ENCODE results near the gene SSH2. TPM values are rescaled to one million over a fixed set of nuclear protein-coding genes. Genes with fewer than 3 reads are reported as not detected.
A peak's percentile ranks its signal among the peaks of the same experiment; 100 is the strongest.

Gene SSH2
- total and polyA plus RNA-seq, 2 of the 13 experiments (the other 11 are each of a cell fraction or from before 2014, with no cell fraction given): 6.0 to 6.4 TPM

GRCh38 chr17:29591737-29592608, 338.1 kb downstream of the SSH2 start (continued):
- peak; percentile 80; the same call in 1 of the 2 replicates for TF ChIP-seq ZNF513 (CRISPR knock-in tag; conservative IDR thresholded peaks at IDR 0.05)
- TF ChIP-seq ZNF550 (CRISPR knock-in tag; IDR thresholded peaks at IDR 0.05; ENCODE audit: borderline replicate concordance): no peak
- no peak for TF ChIP-seq SRY (CRISPR knock-in tag; IDR thresholded peaks at IDR 0.05)
- peak; percentile 46; the same call in 1 of the 2 replicates for TF ChIP-seq CCDC6 (CRISPR knock-in tag; IDR thresholded peaks at IDR 0.05)
- TF ChIP-seq SKI (IDR thresholded peaks at IDR 0.05; ENCODE audit: partially characterized antibody): peak; percentile 79
- 0 out of 2 replicates have a peak, but pooled peaks have one; percentile 40 for TF ChIP-seq ELF3 (CRISPR knock-in tag; IDR thresholded peaks at IDR 0.05)
- peak; percentile 32; the same call in 1 of the 2 replicates for TF ChIP-seq HNRNPL (IDR thresholded peaks at IDR 0.05; ENCODE audit: low read depth, low read length)
- no peak for TF ChIP-seq ZNF251 (CRISPR knock-in tag; IDR thresholded peaks at IDR 0.05)
- TF ChIP-seq, protein P1, sequence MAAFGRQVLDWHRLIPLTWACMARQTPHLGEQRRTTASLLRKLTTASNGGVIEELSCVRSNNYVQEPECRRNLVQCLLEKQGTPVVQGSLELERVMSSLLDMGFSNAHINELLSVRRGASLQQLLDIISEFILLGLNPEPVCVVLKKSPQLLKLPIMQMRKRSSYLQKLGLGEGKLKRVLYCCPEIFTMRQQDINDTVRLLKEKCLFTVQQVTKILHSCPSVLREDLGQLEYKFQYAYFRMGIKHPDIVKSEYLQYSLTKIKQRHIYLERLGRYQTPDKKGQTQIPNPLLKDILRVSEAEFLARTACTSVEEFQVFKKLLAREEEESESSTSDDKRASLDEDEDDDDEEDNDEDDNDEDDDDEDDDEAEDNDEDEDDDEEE (CRISPR knock-in tag; IDR thresholded peaks at IDR 0.05): 0 out of 2 replicates have a peak, but pooled peaks have one; percentile 71
- peak; percentile 49 for TF ChIP-seq SRSF1 (optimal IDR thresholded peaks at IDR 0.05; ENCODE audit: low read depth, low read length)
- TF ChIP-seq NR2F1 (CRISPR knock-in tag; IDR thresholded peaks at IDR 0.05): no peak
- TF ChIP-seq, protein P2, sequence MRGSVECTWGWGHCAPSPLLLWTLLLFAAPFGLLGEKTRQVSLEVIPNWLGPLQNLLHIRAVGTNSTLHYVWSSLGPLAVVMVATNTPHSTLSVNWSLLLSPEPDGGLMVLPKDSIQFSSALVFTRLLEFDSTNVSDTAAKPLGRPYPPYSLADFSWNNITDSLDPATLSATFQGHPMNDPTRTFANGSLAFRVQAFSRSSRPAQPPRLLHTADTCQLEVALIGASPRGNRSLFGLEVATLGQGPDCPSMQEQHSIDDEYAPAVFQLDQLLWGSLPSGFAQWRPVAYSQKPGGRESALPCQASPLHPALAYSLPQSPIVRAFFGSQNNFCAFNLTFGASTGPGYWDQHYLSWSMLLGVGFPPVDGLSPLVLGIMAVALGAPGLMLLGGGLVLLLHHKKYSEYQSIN (CRISPR knock-in tag; IDR thresholded peaks at IDR 0.05; ENCODE audit: borderline replicate concordance): no peak
- no peak for TF ChIP-seq ZNF274 (CRISPR knock-in tag; IDR thresholded peaks at IDR 0.05)
- TF ChIP-seq ZNF414 (CRISPR knock-in tag; IDR thresholded peaks at IDR 0.05): 0 out of 2 replicates have a peak, but pooled peaks have one; percentile 11
- TF ChIP-seq ELF1 (CRISPR knock-in tag; IDR thresholded peaks at IDR 0.05): peak; percentile 48
- TF ChIP-seq ZNF205 (CRISPR knock-in tag; IDR thresholded peaks at IDR 0.05): peak; percentile 39; the same call in 1 of the 2 replicates
- TF ChIP-seq SALL1 (CRISPR knock-in tag; IDR thresholded peaks at IDR 0.05): peak; percentile 13; the same call in 1 of the 2 replicates
- no peak for TF ChIP-seq ZFP41 (CRISPR knock-in tag; IDR thresholded peaks at IDR 0.05; ENCODE audit: borderline replicate concordance)
- no peak for TF ChIP-seq REPIN1 (CRISPR knock-in tag; IDR thresholded peaks at IDR 0.05; ENCODE audit: borderline replicate concordance, low read depth)
- TF ChIP-seq STAG1 (CRISPR knock-in tag; IDR thresholded peaks at IDR 0.05): peak; percentile 90
- no peak for TF ChIP-seq DBP (CRISPR knock-in tag; IDR thresholded peaks at IDR 0.05; ENCODE audit: not compliant biosample characterization)
- no peak for TF ChIP-seq ZNF879 (CRISPR knock-in tag; IDR thresholded peaks at IDR 0.05)

All from HepG2 (cell line).